H1 (cell line): Measurements from ENCODE around the gene NFIA. TPM values are rescaled to one million over a fixed set of nuclear protein-coding genes. Genes with fewer than 3 reads are reported as not detected.

Experiments used
- ASH2L ChIP-seq: fragments of 200-600, 300-600 bp; sonication (generic); IDR thresholded peaks from one replicate; pipeline ENCODE4 v1.7.1; 2017; ENCODE audit warnings: low read length
- BRCA1 ChIP-seq: IDR thresholded peaks from 2 replicates; pipeline ENCODE4 v1.6.1; 2012; ENCODE audit warnings: low read depth, low read length, improper control_type of control experiment
- CHD2 ChIP-seq: IDR thresholded peaks from 2 replicates; pipeline ENCODE4 v1.6.1; 2012; ENCODE audit warnings: low read length, improper control_type of control experiment
- EZH2 ChIP-seq: fragments of 200-600 bp; sonication (generic); IDR thresholded peaks from 2 replicates; pipeline ENCODE4 v1.7.1; 2012; ENCODE audit warnings: low read depth, mild to moderate bottlenecking, moderate library complexity, low read length, inconsistent platforms; ENCODE audit not compliant: severe bottlenecking
- SP1 ChIP-seq: IDR thresholded peaks from 2 replicates; pipeline ENCODE4 v1.6.1; 2011; ENCODE audit warnings: low read depth, low read length
- SRF ChIP-seq: IDR thresholded peaks from 2 replicates; pipeline ENCODE4 v1.6.1; 2011; ENCODE audit warnings: mild to moderate bottlenecking, low read depth, low read length, moderate library complexity
- TBP ChIP-seq: IDR thresholded peaks from 2 replicates; pipeline ENCODE4 v1.6.1; 2011; ENCODE audit warnings: low read depth, low read length, improper control_type of control experiment
- TEAD4 ChIP-seq: IDR thresholded peaks from 2 replicates; pipeline ENCODE4 v1.6.1; 2012; ENCODE audit warnings: low read depth, low read length, inconsistent platforms, mixed read lengths
- polyA plus RNA-seq, 7 experiments: library from polyadenylated mRNA; depleted of rRNA in 3 of 7; stranded (reverse) in 5 of 7; unstranded in 2 of 7; fragments of >200 nt in 5 of 7; fragments of 200-250 nt in 2 of 7; gene quantifications; 1 replicate in 5 of 7; 2 replicates in 1 of 7; 4 replicates in 1 of 7; pipeline versions ENCODE4 v1.2.1 to v1.2.3, GENCODE V29; 2011 to 2013; ENCODE audit warnings: missing spikeins in 2 of 7, mixed read lengths in 2 of 7
- total RNA-seq: library from RNA; stranded (reverse); fragmentation: NEBNext Ultra II Directional; extraction: Animal tissue kit (Norgen Biotek cat#: 25700); gene quantifications from 2 replicates; pipeline ENCODE4 v1.2.1, GENCODE V29; 2021
- TF ChIP-seq, protein P1 (sequence below): fragments of 300-600 bp; sonication (generic); IDR thresholded peaks from 2 replicates; pipeline ENCODE4 v1.7.1; 2012; ENCODE audit warnings: low read length, moderate library complexity, mild to moderate bottlenecking, inconsistent platforms; ENCODE audit not compliant: insufficient replicate concordance
- TF ChIP-seq, protein P2 (sequence below): IDR thresholded peaks from 2 replicates; pipeline ENCODE4 v1.6.1; 2012; ENCODE audit warnings: inconsistent platforms

NFIA gene
- total and polyA plus RNA-seq, 2 of the 8 experiments (the other 6 are each of a cell fraction or from before 2014, with no cell fraction given), result 1.8 to 2.3 TPM

- TF ChIP-seq, protein P1, sequence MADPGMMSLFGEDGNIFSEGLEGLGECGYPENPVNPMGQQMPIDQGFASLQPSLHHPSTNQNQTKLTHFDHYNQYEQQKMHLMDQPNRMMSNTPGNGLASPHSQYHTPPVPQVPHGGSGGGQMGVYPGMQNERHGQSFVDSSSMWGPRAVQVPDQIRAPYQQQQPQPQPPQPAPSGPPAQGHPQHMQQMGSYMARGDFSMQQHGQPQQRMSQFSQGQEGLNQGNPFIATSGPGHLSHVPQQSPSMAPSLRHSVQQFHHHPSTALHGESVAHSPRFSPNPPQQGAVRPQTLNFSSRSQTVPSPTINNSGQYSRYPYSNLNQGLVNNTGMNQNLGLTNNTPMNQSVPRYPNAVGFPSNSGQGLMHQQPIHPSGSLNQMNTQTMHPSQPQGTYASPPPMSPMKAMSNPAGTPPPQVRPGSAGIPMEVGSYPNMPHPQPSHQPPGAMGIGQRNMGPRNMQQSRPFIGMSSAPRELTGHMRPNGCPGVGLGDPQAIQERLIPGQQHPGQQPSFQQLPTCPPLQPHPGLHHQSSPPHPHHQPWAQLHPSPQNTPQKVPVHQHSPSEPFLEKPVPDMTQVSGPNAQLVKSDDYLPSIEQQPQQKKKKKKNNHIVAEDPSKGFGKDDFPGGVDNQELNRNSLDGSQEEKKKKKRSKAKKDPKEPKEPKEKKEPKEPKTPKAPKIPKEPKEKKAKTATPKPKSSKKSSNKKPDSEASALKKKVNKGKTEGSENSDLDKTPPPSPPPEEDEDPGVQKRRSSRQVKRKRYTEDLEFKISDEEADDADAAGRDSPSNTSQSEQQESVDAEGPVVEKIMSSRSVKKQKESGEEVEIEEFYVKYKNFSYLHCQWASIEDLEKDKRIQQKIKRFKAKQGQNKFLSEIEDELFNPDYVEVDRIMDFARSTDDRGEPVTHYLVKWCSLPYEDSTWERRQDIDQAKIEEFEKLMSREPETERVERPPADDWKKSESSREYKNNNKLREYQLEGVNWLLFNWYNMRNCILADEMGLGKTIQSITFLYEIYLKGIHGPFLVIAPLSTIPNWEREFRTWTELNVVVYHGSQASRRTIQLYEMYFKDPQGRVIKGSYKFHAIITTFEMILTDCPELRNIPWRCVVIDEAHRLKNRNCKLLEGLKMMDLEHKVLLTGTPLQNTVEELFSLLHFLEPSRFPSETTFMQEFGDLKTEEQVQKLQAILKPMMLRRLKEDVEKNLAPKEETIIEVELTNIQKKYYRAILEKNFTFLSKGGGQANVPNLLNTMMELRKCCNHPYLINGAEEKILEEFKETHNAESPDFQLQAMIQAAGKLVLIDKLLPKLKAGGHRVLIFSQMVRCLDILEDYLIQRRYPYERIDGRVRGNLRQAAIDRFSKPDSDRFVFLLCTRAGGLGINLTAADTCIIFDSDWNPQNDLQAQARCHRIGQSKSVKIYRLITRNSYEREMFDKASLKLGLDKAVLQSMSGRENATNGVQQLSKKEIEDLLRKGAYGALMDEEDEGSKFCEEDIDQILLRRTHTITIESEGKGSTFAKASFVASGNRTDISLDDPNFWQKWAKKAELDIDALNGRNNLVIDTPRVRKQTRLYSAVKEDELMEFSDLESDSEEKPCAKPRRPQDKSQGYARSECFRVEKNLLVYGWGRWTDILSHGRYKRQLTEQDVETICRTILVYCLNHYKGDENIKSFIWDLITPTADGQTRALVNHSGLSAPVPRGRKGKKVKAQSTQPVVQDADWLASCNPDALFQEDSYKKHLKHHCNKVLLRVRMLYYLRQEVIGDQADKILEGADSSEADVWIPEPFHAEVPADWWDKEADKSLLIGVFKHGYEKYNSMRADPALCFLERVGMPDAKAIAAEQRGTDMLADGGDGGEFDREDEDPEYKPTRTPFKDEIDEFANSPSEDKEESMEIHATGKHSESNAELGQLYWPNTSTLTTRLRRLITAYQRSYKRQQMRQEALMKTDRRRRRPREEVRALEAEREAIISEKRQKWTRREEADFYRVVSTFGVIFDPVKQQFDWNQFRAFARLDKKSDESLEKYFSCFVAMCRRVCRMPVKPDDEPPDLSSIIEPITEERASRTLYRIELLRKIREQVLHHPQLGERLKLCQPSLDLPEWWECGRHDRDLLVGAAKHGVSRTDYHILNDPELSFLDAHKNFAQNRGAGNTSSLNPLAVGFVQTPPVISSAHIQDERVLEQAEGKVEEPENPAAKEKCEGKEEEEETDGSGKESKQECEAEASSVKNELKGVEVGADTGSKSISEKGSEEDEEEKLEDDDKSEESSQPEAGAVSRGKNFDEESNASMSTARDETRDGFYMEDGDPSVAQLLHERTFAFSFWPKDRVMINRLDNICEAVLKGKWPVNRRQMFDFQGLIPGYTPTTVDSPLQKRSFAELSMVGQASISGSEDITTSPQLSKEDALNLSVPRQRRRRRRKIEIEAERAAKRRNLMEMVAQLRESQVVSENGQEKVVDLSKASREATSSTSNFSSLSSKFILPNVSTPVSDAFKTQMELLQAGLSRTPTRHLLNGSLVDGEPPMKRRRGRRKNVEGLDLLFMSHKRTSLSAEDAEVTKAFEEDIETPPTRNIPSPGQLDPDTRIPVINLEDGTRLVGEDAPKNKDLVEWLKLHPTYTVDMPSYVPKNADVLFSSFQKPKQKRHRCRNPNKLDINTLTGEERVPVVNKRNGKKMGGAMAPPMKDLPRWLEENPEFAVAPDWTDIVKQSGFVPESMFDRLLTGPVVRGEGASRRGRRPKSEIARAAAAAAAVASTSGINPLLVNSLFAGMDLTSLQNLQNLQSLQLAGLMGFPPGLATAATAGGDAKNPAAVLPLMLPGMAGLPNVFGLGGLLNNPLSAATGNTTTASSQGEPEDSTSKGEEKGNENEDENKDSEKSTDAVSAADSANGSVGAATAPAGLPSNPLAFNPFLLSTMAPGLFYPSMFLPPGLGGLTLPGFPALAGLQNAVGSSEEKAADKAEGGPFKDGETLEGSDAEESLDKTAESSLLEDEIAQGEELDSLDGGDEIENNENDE, result no peak
- TF ChIP-seq SP1, result no peak
- TF ChIP-seq TEAD4, result no peak
- TF ChIP-seq, protein P2, sequence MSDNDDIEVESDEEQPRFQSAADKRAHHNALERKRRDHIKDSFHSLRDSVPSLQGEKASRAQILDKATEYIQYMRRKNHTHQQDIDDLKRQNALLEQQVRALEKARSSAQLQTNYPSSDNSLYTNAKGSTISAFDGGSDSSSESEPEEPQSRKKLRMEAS, result peak; percentile 50
- peak; percentile 54; the same call in 1 of the 2 replicates for TF ChIP-seq TBP
- no peak for TF ChIP-seq SRF
- peak; percentile 52 for TF ChIP-seq EZH2
- TF ChIP-seq CHD2, result no peak; the same call in none of the 2 replicates
- peak; percentile 85 for TF ChIP-seq ASH2L
- no peak for TF ChIP-seq BRCA1
These were observed 39.1 kb upstream of the NFIA start (continued) for GRCh38 chr1:61043010-61043820.
